GM06990 (cell line): ENCODE measurements around the gene ST14.

ENCODE experiments used
- DNase-seq: peaks from one replicate; pipeline ENCODE4 v3.0.0-alpha.2; 2011; ENCODE audit not compliant: insufficient read length; ENCODE audit errors: extremely low read depth
- H3K27me3 ChIP-seq: replicated peaks from 2 replicates; pipeline ENCODE4 v1.6.0; 2011; ENCODE audit warnings: low read length; ENCODE audit not compliant: control insufficient read depth, insufficient read depth
- H3K36me3 ChIP-seq: 2 replicates; pipeline ENCODE4 v1.5.1; 2011; ENCODE audit warnings: low read length; ENCODE audit not compliant: control insufficient read depth, insufficient read depth
- H3K4me3 ChIP-seq: replicated peaks from 2 replicates; pipeline ENCODE4 v1.5.1; 2011; ENCODE audit warnings: low read depth, mild to moderate bottlenecking, control low read depth, low read length
- CTCF ChIP-seq: IDR thresholded peaks from 2 replicates; pipeline ENCODE4 v1.5.1; 2011; ENCODE audit warnings: low read length, control low read depth, mild to moderate bottlenecking, inconsistent platforms; ENCODE audit not compliant: insufficient read depth, poor library complexity, severe bottlenecking

Gene ST14

GRCh38 chr11:130204703-130205095 lies 45.1 kb downstream of the ST14 start:
- Histone ChIP-seq H3K36me3 (no peaks in the 10 kb centered on the region), H3K27me3 (no peaks in the 10 kb centered on the region; the same call in 1 of the 2 replicates), H3K4me3 (no peak overlapping the region)
- DNase-seq, result no peak
- no peak for TF ChIP-seq CTCF

GRCh38 chr11:130206141-130206540 lies 46.6 kb downstream of the ST14 start:
- Histone ChIP-seq H3K36me3 (no peaks in the 10 kb centered on the region), H3K27me3 (no peaks in the 10 kb centered on the region; the same call in 1 of the 2 replicates), H3K4me3 (no peak overlapping the region)
- no peak for DNase-seq
- TF ChIP-seq CTCF, result no peak

DNA sequence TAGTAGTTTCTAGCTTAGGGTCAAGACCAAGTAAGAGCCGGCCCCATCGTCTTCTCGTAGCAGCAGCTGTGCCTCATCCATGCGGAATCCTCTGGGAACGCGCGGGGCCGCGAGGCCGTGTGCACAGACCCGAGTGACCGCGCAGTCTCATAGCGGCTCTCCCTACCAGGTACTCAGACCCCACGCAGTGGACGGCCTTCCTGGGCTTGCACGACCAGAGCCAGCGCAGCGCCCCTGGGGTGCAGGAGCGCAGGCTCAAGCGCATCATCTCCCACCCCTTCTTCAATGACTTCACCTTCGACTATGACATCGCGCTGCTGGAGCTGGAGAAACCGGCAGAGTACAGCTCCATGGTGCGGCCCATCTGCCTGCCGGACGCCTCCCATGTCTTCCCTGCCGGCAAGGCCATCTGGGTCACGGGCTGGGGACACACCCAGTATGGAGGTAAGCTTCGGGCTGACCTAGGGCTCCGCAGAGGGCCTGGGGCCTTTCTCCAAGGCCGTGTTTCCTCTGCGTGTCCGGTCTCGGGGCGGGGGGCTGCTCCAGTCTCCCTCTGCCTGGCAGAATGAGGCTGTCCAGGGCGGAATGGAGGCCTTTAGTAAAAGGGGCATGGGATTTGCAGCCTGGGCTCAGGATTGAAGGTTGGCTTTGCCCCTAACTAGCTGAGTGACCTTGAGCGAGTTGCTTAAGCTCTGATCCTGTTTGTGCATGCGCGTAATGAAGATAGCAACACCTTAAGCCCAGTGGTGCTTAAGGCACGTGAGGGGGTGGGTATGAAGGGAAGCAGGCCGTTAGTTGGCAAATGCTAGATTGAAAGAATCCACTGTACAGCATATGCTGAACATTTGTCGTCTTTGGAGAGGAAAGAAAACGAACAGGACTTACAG lies 48.9 kb downstream of the ST14 start:
- Histone ChIP-seq H3K36me3 (no peaks in the 10 kb centered on the region), H3K4me3 (no peak overlapping the region), H3K27me3 (no peaks in the 10 kb centered on the region; the same call in 1 of the 2 replicates)
- DNase-seq, result no peak
- no peak for TF ChIP-seq CTCF

GRCh38 chr11:130209128-130209932 lies 49.7 kb downstream of the ST14 start:
- no peak for TF ChIP-seq CTCF
- DNase-seq, result no peak
- Histone ChIP-seq H3K36me3 (no peaks in the 10 kb centered on the region), H3K4me3 (no peak overlapping the region), H3K27me3 (no peaks in the 10 kb centered on the region; the same call in 1 of the 2 replicates)

DNA sequence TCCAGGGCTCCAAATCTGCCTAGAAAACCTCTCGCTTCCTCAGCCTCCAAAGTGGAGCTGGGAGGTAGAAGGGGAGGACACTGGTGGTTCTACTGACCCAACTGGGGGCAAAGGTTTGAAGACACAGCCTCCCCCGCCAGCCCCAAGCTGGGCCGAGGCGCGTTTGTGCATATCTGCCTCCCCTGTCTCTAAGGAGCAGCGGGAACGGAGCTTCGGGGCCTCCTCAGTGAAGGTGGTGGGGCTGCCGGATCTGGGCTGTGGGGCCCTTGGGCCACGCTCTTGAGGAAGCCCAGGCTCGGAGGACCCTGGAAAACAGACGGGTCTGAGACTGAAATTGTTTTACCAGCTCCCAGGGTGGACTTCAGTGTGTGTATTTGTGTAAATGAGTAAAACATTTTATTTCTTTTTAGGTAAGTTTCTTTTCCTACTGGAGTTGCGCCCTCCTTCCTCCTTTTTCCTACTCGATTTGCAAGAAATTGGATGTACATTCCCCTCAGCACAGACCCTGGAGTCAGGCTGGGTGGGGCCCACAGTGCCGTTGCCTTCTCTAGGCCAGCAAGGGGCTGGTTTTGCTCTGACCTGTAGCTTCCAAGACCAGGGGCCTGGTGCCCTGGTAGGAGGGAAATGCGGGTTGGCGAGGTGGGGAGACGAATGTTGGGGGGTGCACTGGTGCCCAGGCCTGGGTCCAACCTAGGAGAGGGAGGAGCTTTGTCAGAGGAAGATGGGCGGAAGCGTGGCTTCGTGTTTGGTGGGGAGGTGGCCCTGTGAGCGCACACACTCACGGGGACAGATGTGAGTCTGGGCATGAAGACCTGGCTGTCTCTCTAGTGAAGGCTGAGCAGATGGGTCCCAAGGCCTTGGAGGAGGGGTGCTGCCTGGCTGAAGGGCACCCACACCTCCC lies 50.6 kb downstream of the ST14 start:
- TF ChIP-seq CTCF, result no peak
- Histone ChIP-seq H3K4me3 (no peak overlapping the region), H3K36me3 (no peaks in the 10 kb centered on the region), H3K27me3 (no peaks in the 10 kb centered on the region; the same call in 1 of the 2 replicates)
- no peak for DNase-seq
